CD4-positive, alpha-beta T cell treated with Interleukin-6 for 4 hours (primary cell): Measurements from ENCODE around the gene CHRNA10.

Source experiments
- DNase-seq: peaks from one replicate; pipeline ENCODE4 v3.0.0-alpha.2; 2020; ENCODE audit warnings: mixed read lengths

The CHRNA10 gene, protein sequence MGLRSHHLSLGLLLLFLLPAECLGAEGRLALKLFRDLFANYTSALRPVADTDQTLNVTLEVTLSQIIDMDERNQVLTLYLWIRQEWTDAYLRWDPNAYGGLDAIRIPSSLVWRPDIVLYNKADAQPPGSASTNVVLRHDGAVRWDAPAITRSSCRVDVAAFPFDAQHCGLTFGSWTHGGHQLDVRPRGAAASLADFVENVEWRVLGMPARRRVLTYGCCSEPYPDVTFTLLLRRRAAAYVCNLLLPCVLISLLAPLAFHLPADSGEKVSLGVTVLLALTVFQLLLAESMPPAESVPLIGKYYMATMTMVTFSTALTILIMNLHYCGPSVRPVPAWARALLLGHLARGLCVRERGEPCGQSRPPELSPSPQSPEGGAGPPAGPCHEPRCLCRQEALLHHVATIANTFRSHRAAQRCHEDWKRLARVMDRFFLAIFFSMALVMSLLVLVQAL

DNA sequence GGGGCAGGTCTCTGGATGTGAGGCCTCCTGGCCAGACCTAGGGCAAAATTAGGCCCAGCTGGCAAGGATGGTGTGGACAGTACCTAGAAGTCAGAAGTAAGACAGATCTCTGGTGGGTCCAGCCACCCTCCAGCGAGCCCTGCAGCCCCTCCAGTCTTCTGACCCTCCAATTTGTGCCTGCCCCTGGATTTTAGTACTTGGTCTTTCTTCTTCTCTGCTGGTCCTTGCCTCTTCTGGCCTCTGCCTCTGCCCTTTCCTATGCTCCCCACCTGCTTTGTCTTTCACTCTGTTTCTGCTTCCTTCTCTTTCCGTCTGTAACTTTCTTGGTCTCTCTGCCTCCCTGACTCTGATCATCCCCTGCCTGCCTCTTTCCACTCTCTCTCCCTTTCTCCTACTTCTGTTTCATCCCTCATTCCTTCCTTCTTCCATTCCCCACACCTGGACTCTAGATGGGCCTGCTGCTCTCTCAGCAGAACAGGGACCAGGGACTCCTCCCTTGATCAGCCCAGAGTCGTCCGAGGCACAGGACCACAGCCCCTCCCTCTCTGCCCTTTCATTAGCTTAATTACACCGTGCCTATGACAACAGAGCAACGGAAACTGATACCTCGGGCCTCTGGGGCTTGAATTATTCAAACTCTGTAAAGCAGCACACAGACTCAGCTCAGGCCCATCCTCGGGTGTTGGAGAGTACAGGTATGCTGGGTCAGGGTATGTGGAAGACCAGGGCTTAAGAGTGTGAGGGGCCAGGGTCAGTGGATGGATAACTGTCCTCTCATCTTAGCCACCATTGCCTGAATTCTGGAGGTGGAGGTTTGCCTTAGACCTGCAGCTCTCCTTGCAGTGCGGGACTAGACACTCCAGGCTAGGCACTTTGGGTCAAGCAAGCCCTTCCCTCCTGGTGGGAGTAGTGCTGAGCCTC lies at the start of gene CHRNA10:
CHRNA10 (minus strand) TSS at position 51 of the 921 bp plus-strand sequence. CDS start 72 bp downstream, outside the sequence.
- DNase-seq, result no peak

DNA sequence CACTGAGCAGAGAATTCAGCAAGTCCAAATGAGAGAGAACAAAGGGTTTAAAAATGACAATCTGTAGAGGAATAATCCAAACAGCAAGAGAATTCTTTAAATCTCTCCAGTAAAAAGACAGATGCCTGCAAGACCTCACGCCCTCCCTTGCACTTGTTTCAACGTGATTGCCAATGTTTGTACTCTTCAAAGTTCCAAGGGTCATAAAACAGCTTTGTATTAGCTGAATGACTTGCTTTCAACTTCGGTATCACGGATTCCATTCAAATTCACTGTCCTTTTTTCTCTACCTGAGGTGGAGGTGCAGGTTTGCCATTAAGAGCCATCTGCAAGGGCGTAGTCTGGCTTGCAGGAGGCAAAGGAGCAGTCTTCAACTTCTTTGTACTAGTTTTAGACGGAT lies 41.1 kb upstream of the CHRNA10 start:
- DNase-seq, result no peak

DNA sequence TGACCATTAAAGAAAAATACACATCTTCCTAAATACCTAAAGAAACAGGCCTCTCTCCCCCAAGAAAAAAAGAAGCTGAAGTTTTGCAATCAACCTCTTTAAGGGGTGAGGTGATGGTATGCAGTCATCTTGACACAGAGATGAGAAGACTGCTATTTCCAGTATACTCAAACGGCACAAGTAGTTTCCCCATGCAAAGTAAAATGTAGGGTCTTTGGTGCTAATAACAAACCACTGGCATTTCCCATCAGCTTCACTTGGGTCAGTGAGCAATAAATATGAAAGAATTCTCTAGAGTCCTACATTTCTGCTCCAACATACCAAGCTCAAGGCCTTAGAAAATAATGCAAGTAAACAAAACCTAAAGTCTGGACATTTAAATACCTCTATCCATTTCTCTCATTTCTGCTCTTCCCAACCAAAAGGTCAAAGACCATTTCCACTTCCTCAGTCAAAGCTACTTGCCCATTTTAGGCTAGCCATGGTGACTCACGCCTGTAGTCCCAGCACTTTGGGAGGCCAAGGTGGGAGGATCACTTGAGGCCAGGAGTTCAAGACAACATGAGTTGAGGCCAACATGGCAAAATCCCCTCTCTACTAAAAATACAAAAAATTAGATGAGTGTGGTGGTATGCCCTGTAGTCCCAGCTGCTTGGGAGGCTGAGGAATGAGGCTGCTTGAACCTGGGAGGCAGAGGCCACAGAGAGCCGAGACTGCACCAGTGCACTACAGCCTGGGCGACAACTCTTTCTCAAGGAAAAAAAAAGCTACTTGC lies 39.5 kb upstream of the CHRNA10 start:
- no peak for DNase-seq

DNA sequence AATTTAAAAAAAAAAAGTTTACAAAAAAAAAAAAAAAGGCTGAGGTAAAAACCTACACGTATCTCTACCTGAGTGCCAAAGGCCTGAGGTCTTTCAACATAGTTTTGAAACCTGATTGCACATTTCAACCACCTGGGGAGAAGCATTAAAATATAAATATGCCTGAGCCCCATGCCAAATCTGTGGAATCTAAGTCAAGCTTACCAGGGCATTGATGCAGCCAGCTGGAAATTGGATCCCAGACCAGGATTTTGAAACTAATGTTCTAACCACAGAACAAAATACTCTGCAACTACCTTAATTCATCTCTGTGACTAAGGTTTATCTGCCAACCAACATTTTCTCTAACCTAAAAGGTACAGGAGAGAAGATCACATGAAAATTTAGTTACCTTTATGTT lies 38.8 kb upstream of the CHRNA10 start:
- no peak for DNase-seq

DNA sequence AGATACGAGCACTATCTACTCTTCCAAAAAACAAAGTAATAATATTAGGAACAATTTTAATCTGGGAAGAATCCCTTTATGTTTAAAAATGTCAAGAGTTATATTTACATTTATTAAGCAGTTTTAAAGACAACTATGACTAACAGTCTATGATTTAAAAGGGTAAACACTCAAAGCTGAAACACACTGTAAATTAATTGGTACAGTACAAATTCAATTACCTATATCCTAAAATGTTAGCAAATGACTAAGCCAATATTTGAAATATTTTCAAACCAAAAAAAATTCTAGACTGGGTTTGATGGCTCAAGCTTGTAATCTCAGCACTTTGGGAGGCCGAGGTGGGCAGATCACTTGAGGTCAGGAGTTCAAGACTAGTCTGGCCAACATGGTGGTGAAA lies 36.0 kb upstream of the CHRNA10 start:
- DNase-seq, result no peak

DNA sequence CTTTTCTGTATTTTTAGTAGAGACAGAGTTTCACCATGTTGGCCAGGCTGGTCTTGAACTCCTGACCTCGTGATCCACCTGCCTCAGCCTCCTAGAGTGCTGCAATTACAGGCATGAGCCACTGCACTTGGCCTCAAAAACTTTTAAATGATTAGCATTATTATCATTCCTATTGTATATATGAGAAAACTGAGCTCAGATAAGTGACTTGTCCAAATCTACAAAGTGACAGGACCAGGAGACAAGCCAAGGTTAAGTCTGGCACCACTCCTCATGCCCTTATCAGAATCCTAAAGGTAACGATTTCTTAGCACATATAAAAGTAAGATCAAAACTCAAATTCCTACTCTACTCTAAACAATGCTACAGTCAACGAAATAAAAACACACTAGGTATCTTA lies 32.2 kb upstream of the CHRNA10 start:
- no peak for DNase-seq

DNA sequence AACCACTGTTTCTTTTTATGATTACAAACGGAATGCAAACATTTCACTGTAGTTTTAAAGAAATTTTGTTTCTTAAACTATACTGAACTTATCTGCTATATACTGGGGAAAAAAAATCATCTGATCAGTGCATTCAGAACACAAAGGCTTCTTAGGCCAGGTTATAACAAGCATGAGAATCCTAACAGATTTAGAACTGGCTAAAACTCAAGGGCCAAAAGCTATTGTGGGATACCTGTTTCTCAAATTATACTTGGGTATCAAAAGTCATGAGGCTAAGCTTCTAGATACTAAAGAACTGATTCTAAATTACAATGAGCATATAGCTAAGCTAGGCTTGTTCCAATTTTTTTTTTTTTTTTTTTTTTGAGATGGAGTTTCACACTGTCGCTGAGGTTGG lies 29.7 kb upstream of the CHRNA10 start:
- DNase-seq, result no peak

DNA sequence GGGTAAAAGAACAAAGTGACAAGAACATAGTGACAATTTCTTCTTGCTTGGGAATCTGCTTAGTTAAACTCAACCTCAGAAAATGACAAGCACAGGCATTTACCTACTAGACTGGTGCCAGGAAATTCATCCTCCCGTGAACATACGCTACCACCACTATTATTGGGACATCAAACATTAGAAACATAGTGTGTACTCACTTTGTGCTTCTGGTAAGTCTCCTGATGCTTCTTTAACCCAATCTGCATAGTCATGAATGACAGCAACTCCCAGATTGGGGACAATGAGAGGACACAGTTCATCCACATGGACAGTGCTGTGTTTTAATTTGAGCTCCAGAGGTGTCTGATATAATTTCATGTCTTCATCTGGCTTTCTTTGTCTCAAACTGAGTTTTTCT lies 29.2 kb upstream of the CHRNA10 start:
- no peak for DNase-seq

DNA sequence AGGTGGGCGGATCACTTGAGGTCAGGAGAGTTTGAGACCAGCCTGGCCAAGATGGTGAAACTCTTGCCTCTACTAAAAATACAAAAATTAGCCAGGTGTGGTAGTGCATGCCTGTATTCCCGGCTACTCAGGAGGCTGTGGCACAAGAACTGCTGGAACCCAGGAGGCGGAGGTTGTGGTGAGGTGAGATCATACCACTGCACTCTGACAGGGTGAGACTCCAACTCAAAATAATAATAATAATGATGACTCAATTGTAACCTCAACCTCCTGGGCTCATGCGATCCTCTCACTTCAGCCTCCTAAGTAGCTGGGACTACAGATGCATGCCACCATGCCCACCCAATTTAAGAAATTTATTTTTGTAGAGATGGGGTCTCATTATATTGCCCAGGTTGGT lies 15.6 kb upstream of the CHRNA10 start:
- DNase-seq, result no peak

DNA sequence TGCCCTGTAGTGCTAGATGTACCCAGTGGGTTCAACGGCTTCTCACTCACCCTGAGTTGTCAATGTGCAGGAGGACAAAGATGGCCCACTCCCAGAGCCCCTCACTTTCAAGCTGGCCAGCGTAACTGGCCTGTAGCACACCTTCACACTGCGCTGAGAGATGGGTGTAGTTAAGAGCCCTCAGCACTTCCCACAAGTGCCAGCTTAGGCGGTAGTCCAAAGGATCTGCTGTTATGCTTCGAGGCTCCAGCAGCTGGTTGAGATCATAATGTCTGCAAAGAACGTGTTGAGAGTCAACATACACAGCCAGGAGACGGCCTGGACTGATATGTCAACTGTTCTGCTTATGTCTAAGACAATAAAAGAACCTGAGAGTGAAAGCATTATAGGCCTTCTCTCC lies 14.7 kb upstream of the CHRNA10 start:
- DNase-seq, result no peak

DNA sequence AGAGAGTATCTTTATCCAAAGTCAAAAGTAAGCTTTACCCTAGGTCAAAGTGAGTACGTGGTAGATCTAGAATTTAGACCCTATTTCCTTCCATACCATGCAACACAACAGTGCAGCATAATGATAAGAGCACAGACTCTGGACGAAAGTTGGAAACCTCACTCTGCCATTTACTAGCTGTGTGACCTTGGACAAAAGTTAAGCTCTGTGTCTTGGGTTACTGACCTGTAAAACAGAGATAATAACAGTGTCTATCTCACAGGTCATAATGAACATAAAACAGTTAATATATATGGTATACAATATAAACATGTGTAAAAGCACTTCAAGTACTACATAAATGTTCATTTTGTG lies 13.6 kb upstream of the CHRNA10 start:
- DNase-seq, result no peak

DNA sequence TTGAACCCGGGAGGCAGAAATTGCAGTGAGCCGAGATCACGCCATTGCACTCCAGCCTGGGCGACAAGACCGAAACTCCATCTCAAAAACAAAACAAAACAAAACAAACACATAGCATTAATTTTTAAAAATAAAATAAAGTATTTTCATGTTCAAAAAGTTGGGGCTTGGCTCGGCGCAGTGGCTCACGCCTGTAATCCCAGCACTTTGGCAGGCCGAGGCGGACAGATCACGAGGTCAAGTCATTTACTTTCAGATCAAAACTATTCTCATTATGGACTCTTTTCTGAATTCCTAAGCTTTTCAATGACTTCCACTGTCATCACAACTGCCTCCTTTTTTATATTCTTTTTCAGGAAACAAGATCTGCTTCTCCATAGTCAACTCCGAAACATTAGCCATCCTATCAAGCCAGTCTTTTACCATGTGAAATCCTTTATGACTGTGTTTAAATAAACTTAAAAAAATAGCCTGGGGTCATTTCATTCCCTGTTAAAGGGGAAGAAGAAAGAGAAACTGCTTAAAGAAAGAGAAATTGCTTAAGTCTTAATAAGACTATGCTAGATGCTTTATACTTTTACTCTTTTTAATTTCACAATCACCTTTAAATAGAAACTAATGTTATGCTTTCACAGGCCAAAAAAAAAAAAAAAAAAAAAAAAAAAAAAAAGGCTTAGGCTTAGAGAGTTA lies 13.1 kb upstream of the CHRNA10 start:
- DNase-seq, result no peak

DNA sequence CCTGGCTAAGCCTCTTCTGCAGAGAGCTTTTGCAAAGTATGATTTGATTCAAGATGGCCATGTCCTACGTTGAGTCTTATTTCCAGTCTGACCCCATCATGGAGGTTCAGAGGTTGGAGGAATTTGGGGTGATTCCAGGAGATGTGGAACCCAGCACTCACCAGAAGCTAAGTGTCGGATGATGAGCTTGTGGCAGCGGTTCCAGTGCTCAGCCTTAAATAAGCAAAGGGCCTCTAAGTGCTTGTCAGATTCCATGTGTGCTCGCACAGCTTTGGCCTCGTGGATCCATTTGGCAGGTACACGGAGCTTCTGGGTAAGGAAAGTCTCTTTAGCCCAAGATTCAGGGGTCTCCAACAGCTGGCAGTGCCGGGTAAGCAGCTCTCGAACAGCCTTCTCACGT lies 11.9 kb upstream of the CHRNA10 start:
- DNase-seq, result no peak

DNA sequence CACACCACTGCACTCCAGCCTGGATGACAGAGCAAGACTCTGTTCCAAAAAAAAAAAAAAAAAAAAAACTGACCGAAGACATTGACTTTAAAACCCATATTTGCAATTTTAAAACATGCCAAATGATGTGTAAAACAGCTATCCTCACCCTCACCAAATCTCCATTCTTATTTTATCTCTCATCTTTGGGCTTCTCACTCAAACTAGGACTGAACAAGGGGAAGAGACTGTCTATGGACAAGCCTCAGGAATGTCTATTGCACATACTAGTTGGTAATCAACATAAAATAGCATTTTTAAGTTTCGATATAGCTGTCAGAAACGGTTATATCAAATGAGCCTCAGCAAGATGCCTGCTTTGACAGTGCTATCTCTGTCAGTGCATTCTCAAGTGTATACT lies 7.9 kb upstream of the CHRNA10 start:
- no peak for DNase-seq

DNA sequence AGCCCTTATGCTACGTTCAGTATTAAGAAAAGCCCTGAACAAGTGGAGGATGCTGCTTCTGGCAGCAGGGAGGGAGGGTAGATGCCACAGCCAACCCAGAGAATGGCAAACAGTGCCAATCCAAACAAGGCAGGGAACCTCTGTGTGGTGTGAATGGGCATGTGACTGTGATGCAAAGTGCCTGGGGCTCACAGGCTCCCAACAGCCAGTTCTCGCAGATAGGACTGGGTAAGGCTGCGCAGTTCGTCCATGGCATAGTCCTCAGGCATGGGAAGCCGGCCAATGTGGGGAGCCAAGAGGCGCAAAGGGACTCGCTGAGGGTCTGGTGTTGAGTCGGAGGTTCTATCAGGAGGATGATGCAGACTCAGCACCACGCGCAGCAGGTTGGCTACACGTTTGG lies 4.8 kb upstream of the CHRNA10 start:
- DNase-seq, result no peak

DNA sequence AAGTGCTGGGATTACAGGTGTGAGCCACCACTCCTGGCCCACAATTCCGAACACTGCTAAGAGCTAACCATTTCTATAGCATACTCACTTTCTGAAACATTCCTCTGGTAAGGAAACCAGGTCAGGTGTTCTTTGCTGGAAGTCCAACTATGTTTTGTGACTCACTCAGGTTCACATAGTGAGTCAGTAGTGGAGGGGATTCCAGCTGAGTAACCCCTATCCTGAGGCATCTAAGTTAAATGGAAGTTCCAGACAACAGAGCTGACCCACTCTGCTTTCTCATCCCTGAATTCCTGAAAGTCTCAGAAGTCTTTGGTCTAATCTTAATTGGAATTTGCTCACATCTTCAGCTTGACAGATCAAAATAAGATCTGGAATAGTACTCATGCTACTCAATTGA lies 3.0 kb upstream of the CHRNA10 start:
- no peak for DNase-seq

DNA sequence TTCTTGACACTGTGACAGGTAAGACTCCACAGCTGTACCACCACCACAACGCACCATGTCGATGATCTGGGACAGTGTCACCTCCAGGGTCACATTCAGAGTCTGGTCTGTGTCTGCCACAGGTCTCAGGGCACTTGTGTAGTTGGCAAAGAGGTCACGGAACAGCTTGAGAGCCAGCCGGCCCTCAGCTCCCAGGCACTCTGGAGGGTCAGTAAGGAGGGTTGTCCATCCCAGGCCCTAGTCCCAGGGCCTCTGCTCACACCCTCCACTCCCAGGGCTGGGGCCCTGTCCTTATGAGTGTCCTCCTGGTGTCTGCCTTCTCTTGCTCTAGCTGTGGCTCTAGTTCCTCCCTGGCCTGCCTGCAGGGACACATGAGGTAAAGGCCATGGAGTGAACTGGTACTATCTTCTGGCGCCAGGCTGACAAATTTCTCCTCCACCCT lies 1.4 kb downstream of the CHRNA10 start:
- DNase-seq, result no peak

DNA sequence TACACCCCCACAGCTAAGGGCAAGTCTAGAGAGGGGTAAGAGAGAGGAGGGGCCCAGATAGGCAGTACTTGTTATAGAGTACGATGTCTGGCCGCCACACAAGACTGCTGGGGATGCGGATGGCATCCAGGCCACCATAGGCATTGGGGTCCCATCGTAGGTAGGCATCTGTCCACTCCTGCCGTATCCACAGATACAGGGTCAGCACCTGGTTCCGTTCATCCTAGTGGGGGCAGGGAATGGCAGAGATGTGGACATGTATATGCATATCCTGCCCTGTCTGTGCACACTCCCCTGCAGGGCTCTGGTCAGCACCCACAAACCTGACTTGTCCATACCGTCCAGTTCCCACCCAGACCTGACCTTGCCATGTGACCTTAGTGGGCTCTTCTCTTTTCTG lies 2.1 kb downstream of the CHRNA10 start:
- DNase-seq, result no peak

DNA sequence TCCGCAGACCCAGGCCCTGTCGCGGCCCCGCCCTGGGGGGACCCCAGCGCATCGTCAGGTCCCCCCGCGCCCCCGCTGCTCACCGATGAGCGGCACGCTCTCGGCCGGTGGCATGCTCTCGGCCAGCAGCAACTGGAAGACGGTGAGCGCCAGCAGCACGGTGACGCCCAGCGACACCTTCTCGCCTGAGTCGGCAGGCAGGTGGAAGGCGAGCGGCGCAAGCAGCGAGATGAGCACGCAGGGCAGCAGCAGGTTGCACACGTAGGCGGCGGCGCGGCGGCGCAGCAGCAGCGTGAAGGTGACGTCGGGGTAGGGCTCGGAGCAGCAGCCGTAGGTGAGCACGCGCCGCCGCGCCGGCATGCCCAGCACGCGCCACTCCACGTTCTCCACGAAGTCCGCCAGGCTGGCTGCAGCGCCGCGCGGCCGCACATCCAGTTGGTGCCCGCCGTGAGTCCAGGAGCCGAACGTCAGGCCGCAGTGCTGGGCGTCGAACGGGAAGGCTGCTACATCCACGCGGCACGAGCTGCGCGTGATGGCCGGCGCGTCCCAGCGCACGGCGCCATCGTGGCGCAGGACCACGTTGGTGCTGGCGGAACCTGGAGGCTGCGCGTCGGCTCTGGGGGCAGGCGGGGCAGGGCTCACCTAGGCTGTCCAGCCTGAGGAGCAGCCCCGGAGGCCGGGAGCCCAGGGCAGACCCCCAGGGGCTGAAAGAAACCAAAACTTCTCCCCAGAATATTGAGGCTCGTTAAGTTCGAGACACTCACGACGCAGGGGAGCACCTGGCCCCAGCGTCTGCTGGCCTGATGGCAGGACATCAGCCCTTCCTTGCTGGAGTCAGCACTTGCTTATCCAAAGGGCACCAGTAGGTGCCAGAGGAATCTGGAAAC lies 3.8 kb downstream of the CHRNA10 start:
- DNase-seq, result no peak

DNA sequence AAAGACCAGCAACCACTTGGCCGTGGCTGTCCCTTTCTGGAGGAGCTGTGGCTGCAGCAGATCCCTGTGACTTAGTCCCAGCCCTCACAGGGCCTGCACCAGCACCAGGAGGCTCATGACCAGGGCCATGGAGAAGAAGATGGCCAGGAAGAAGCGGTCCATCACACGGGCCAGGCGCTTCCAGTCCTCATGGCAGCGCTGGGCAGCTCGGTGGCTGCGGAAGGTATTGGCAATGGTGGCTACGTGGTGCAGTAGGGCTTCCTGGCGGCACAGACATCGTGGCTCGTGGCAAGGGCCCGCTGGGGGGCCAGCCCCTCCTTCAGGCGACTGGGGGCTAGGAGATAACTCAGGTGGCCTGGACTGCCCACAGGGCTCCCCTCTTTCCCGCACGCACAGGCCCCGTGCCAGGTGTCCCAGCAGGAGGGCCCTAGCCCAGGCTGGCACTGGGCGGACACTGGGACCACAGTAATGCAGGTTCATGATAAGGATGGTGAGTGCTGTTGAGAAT lies 5.1 kb downstream of the CHRNA10 start:
- no peak for DNase-seq

DNA sequence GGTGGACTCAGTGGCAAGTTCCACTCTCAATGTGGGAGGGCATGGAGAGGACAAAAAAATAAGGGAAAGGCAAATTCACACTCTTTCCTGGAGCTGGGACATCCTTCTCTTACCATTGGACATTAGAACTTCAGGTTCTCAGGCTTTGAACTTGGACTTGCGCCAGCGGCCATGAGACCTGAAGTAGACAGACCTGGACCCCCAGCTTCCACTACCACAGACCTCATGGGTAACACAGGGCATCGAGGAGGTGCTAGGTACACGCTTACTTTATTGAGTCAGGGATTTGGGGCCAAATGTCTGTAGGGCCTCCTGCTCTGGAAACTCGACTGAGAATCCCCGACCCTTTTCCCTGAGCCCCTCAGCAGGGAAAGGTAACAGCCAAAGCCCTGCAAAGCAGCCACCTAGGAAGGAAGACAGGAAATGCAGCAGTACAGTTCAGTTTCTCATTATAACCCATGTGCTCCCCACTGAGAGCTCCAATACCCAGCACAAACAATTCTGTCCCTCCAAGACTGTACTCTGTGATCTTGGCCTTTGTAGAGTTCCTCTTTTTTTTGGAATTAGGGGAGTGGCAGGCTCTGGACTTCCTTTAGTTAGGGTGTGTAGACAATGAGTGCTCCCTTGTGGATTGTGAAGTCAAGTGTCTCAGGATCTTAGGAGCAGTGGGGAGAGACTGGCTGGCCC lies 5.7 kb downstream of the CHRNA10 start:
- DNase-seq, result no peak
